LoVo (cell line): ENCODE data around the gene LGALS14.
"Not testable (repeated sequence)": the region's sequence is repeated elsewhere in the genome, so short reads cannot be mapped to it uniquely, and the experiment has no call there.

Experiments used
- DNase-seq: peaks from one replicate; pipeline ENCODE4 v3.0.0-alpha.2; 2016; ENCODE audit warnings: low spot score

Gene LGALS14, protein sequence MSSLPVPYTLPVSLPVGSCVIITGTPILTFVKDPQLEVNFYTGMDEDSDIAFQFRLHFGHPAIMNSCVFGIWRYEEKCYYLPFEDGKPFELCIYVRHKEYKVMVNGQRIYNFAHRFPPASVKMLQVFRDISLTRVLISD

GRCh38 chr19:39704181-39705044 is at the start of gene LGALS14:
Gene LGALS14, plus strand, starts transcription at chr19:39704481. Its CDS starts 48 bp downstream, at chr19:39704529.
- DNase-seq, result no peak

- DNase-seq, result no peak
Observed at GRCh38 chr19:39655613-39656012, 48.7 kb upstream of the LGALS14 start, which contains the start of gene LGALS16. Gene LGALS16, plus strand, starts transcription at chr19:39655913. Its CDS starts 49 bp downstream, at chr19:39655962.

DNA sequence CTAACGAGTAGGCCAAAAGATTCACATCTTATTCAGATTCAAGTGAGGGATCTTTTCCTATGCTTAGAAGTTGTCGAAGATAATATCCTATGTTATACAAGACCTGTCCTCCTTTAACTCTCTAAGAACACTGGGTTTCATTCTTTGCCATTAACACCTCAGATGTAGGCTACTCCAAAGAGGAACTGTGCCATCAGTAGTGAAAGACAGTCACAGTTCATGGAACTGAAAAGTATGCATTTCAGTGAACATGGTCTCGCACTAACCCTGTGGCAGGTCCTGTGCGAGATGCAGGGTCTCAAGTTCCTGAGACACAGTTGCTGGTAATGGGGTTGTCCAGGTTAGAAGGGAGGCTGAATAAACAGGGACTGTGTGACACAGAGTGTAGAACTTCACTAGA is 44.5 kb upstream of the LGALS14 start:
- DNase-seq, result no peak

GRCh38 chr19:39660661-39661060 is 43.6 kb upstream of the LGALS14 start:
- no peak for DNase-seq

GRCh38 chr19:39661565-39661964 is 42.7 kb upstream of the LGALS14 start:
- no peak for DNase-seq

DNA sequence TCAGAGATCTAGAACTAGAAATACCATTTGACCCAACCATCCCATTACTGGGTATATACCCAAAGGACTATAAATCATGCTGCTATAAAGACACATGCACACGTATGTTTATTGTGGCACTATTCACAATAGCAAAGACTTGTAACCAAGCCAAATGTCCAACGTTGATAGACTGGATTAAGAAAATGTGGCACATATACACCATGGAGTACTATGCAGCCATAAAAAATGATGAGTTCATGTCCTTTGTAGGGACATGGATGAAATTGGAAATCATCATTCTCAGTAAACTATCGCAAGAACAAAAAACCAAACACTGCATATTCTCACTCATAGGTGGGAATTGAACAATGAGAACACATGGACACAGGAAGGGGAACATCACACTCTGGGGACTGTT is 34.4 kb upstream of the LGALS14 start:
- DNase-seq, result not testable (repeated sequence)

- DNase-seq, result no peak
Observed at GRCh38 chr19:39670998-39671397, 33.3 kb upstream of the LGALS14 start.

- peak; percentile 57 for DNase-seq
Observed at GRCh38 chr19:39671739-39672363, 32.4 kb upstream of the LGALS14 start.

DNA sequence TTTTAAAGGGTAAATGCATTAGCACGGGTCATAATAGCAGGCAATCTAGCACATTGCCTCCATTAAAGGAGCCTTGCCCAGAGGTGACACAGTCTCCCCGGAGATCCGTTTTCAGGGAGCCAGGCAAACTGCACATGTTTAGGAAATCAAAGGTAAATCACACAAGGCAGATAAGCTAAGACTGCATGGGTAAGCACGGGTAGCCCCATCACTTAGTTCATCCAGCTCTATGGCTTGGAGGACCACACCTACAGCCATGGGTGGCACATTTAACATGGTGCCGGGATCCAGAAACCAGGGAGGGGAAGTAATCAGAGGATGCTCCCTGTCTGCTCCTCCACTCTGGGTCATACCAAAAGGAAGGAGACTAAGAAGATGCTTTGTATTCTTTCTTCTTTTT is 31.8 kb upstream of the LGALS14 start:
- no peak for DNase-seq

- not testable (repeated sequence) for DNase-seq
Observed at GRCh38 chr19:39673862-39674261, 30.4 kb upstream of the LGALS14 start.

GRCh38 chr19:39676004-39676403 is 28.3 kb upstream of the LGALS14 start:
- no peak for DNase-seq

GRCh38 chr19:39677961-39678889 is 26.1 kb upstream of the LGALS14 start:
- peak; percentile 5 for DNase-seq

DNA sequence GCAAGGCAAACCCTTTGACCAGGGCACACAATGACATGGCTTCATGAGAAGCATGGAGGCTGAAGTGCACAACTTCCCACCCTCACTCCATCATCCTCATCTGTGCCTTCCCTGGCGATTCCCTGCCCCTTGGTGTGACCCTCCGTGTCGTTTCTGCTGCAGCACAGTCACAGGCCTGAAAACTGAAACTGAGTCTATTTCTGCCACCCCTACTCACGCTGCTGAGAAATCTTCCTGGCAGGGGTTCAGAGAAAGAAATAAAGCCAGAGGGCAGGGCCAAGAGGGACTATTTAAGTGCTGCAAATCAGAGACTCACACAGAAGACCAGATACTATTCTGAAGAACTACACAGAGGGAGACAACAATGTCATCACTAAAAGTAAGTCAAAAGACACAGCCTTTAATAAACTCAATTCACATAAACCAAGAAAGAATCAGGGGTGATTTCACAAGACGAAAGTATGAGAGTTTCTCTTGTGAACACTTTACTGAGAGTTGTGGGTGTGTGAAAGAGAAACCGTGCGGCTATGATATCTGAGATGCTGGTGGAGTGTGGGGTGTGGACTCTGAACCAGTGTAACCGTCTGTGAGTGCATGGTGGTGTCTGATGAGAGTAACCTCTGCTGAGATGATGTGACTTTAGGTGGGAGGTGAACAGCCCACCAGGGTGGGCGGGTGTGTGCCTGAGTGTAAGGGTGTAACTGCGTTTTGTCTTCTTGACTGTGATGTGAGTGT is 25.1 kb upstream of the LGALS14 start:
- no peak for DNase-seq

DNA sequence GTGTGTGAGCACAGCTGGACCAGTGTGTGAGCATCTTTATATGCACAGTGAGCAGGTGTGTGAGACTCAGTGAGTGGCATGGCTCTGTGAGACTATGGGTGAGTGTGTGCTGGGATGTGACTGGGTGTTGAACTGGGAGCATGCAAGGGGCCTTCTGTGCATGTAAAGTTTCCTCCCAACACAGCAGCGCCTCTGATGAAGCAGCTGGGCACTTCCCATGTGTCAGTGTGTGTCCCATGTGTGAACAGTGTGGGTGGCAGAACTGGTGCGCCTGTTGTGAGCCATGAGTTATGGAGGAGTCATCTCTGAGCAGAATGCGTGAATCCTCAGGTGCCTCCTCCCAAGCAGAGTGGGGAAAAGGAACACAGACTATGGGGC is 24.5 kb upstream of the LGALS14 start:
- DNase-seq, result no peak

GRCh38 chr19:39680593-39680992 is 23.7 kb upstream of the LGALS14 start:
- DNase-seq, result no peak

- DNase-seq, result no peak
Observed at GRCh38 chr19:39681416-39681815, 22.9 kb upstream of the LGALS14 start.

GRCh38 chr19:39684267-39684666 is 20.0 kb upstream of the LGALS14 start:
- DNase-seq, result no peak

DNA sequence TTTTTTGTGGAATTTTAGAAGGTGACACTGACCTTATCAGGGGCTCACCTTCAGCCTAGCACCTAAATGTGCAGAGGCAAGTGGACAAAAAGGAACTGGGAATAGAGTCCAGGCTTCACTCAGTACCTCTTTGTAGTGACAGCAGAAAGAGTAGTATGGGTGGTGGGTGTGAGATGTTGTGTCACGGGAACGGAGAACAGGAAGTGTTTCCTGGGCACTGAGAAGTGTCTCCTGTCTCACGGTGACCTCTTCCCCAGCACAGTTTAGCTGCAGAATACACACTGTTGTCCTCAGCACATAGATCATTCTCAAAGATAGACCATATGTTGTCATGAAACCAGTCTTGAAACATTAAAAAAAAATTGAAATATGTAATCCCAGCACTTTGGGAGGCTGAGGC is 17.5 kb upstream of the LGALS14 start:
- DNase-seq, result no peak

- not testable (repeated sequence) for DNase-seq
Observed at GRCh38 chr19:39688637-39689036, 15.6 kb upstream of the LGALS14 start.

DNA sequence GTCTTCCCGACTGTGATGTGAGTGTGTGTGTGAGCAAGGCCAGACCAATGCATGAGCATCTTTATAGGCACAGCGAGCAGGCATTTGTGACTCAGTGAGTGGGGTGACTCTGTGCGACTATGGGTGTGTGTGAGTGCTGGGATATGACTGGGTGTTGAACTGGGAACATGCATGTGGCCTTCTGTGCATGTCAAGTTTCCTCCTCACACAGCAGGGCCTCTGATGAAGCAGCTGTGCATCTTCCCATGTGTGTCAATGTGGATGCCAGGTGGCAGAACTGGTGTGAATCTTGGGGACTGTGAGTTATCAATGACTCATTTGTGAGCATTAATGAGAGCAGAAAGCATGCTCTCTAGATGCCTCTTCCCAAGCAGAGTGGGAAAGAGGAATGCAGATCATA is 12.1 kb upstream of the LGALS14 start:
- no peak for DNase-seq

GRCh38 chr19:39692822-39693221 is 11.5 kb upstream of the LGALS14 start:
- no peak for DNase-seq
